NOMO-1 (cell line): Measurements from ENCODE around the gene FGD4.

Experiments used
- DNase-seq, 2 experiments: peaks; one replicate each; lab custom pipeline; 2025; ENCODE audit not compliant: unreplicated experiment in 2 of 2; lab: John Stamatoyannopoulos, UW

FGD4 gene

GRCh38 chr12:32399370-32400113 is at the start of gene FGD4:
Gene FGD4, plus strand, starts transcription at chr12:32399558.
- DNase-seq: peak; percentile 91 to 92

GRCh38 chr12:32353540-32353939 is 45.8 kb upstream of the FGD4 start:
- DNase-seq: no peak

DNA sequence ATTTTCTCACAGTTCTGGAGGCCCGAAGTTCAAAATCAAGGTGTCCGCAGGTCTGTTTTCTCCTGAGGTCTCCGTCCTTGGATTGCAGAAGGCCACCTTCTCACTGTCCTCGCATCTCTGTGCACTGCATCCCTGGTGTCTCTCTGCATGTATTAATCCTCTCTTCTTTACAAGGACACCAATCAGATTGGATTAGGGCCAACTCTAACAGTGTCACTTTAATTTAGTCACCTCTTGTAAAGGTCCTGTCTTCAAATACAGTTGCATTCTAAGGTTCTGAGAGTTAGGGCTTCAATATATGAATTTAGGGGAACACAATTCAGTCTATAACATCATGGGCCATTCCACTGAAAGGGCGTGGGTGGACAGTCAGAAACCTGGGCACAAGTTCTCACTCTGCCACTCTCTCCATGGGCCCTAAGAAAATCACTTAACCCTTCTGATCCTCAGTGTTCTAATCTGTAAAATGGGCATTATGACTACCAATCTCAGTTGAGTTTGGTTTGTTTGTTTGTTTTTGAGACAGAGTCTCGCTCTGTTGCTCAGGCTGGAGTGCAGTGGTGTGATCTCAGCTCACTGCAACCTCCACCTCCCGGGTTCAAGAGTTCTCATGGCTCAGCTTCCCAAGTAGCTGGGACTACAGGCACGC is 41.6 kb upstream of the FGD4 start:
- no peak for DNase-seq

DNA sequence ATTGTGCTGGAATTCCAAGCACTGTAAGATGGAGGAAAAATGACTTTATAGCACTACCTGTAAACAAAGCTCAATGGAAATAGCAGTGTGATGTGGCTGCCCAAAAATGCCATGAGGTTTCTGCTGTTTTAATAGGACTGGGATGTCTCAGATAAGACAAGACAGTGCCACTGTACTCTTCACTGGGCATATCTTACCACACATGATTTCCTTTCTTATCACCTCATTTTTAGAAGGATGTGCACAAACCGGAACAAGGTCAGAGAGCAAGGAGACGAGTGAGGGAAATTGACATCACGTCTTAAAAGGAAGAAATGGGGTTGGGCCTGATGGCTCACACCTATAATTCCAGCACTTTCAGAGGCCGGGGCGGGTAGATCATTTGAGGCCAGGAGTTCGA is 38.4 kb upstream of the FGD4 start:
- DNase-seq: no peak

DNA sequence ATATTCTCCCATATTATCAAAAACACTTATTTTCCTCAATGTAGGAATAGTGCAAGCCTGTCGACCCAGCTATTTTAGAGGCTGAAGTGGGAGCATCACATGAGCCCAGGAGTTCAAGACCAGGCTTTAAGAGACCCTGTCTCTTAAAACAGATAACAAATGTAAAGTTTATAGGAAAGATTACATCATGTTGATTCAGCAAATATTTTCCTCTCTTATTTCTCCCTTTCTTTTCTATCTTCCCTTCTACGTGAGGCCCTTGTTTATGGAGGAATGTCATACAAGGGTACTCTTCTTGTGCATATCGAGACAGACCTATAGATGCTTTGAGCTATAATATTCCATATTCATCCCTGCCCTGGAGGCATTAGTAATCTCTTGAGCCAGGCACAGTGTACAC is 36.5 kb upstream of the FGD4 start:
- no peak for DNase-seq

- peak; percentile 28 to 62 for DNase-seq
These were observed 33.8 kb upstream of the FGD4 start for GRCh38 chr12:32365473-32366064.

DNA sequence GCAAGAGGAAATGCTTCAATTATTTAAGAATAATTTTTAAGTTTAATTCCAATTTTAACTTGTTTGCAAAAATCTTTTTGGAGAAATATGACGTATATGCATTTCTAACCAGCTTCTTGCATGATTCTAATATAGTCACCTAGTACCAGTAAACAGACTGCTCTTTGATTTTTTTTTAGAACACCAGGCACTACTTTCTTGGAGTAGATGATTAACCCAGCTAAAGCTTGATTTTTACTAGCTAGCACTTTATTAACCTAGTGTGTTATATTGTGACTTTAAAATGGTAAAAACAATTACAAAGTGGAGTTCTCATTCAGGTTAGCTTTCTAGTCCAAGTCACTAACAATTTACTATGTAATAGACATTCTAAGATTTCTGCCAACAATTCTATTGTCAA is 32.6 kb upstream of the FGD4 start:
- DNase-seq: no peak

DNA sequence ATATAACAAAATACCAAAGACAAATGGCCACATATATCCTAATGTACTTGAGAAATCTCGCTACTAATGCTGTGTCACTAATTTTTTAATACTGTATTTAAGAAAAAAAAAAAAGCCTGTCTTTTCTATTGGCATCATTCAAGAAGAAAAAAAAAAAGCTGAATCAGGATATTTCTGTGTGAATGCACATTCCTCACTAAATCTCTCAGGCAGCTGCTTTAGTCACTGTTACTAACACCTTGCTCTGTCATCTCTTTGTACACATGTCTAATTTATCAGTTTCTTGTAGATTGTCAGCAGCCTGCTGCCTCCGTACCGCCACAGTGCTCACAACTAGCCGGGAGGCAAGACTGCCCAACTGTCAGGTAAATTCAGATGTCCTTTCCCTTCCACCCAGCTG is 32.0 kb upstream of the FGD4 start:
- no peak for DNase-seq

DNA sequence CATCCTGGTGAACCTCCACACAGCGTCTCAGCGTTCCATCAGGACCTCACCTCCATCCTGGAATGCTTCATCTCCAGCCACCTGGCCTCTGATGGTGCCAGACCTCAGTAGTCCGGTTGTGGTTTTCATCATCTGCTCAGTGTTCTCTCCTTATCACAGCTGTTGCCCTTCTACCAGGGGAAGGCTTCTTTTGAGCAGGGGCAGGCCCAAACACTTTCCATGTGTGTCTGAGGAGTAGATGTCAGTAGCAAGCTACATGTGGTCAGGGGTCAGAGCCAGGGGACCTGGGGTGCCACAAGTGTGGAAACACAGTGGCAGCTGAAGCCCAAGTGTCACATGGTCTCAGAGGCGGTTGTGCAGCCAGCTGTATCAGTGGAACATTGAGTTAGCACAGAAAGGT is 30.2 kb upstream of the FGD4 start:
- DNase-seq: no peak

GRCh38 chr12:32377344-32378055 is 21.9 kb upstream of the FGD4 start:
- DNase-seq: peak in 1 of 2 experiments; percentile 17

GRCh38 chr12:32379213-32379612 is 20.1 kb upstream of the FGD4 start:
- peak; percentile 11 to 86 for DNase-seq

- DNase-seq: peak; percentile 16 to 57
These were observed 19.7 kb upstream of the FGD4 start for GRCh38 chr12:32379667-32380066.

DNA sequence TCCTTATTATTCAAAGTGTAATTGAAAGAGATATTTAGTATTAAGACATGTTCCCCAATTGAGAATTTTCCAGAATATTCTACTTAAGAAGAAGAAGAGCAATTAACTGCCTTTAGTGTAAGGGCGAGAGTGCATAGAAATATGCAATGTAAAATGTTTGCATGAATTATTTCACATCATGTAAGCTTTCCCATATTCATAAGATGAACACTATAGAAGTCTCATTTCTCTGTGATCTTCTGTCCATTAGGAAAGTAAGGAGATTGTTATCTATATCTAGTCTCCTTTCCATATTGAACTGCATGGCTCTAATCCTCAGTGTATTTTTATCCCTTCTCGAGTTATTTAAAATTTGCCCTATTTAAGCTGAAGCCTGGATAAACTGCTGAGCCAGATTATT is 17.1 kb upstream of the FGD4 start:
- DNase-seq: no peak

DNA sequence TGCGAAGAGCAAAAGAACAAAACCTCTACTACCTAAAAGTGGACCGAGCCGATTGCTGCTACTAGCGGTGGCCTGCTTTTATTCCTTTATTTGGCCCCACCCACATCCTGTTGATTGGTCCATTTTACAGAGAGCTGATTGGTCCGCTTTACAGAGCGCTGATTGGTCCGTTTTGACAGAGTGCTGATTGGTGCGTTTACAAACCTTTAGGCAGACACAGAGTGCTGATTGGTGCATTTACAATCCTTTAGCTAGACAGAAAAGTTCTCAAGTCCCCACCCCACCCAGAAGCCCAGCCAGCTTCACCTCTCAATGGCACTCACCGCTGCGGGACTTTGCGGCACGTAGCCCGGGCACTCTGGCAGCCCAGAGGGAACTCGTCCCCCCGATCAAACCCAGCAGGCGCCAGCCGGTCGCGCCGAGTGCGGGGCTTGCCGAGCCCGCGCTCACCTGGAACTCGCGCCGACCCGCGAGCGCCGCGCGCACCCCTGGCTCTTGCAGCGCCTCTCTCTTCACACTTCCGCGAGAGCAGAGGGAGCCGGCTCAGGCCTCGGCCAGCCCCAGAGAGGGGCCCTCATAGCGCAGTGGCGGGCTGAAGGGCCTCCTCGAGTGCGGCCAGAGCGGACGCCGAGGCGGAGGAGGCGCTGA is 8.7 kb upstream of the FGD4 start:
- no peak for DNase-seq

DNA sequence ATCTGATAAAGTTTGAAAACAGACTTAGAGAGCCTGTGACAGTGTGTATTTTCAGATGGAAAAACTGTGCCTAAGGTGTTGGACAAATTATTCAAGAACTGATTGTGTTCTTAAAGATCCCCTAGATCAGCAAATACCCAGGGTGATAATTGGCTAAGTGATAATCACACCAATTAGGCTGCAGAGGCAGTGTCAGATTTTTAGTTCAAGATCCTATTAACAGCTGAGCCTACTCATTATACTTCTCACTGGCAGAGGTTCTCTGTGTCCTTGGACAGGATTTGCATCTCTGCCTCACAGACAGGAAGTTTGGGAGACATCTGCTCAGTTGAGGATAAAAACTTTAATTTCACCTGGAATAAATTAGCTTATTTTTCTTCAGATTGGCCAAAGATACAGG is 4.3 kb upstream of the FGD4 start:
- DNase-seq: no peak

DNA sequence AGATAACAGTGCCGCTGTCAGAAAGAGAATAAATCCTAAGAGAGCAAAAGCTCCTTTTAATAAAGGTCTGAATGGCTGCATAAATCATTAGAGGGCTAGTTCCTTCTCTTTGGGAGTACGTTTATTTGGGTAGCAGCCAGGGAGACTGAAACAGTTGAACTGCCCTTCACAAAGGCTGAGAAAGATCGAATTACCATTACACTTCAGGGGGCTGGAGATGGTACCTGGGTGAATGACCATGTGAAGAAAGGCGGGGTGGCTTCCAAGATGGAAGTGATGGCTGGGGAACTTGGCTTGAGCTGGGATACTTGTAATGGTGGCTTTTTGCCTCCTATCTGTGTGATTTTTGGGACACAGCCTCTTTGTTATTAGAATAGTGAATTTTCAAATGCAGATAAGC is 1.7 kb upstream of the FGD4 start:
- DNase-seq: no peak

DNA sequence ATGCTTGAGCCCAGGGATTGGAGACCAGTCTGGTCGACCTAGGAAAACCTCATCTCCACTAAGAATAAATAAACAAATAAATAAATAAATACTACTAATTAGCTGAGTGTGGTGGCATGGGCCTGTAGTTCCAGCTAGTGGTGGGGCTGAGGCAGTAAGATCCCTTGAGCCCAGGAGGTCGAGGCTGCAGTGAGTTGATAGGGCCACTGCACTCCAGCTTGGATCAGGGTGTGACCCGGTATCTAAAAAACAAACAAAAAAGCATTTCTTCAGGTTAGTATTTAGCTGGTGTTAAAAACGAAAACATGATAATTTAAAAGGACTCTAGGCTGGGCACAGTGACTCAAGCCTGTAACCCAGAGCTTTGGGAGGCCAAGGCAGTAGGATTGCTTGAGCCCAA is 1.2 kb upstream of the FGD4 start:
- no peak for DNase-seq

- no peak for DNase-seq
These were observed 465 bp upstream of the FGD4 start for GRCh38 chr12:32398816-32399369.

- DNase-seq: no peak
These were observed 835 bp downstream of the FGD4 start for GRCh38 chr12:32400114-32400672.

DNA sequence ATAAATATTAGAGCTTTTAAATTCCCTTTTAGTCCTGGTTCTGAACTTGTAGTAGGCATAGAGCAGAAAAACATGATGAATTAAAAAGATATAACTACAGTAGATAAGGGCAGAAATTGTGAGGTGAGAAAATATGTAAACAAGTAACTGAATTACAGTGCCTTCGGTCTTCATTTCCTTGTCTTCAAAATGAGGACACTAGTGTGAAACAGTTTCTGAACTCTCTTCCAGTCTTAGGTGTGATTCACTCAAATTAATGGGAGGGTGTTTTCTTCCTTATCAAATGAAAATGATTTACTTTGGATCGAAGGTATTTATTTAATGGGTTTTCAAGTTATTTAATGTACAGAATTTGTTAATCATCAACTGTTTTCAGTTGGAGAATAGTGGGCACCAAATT is 1.5 kb downstream of the FGD4 start:
- no peak for DNase-seq
